OCI-LY3 (cell line): ENCODE results near the gene PTPRN2.

ENCODE experiments used
- H2AFZ ChIP-seq: fragments of 200-600, 300-600 bp; shearing (Covaris generic); 2 replicates; pipeline ENCODE4 v1.6.0; 2014; ENCODE audit warnings: antibody characterized with exemption, low read depth, low read length
- H3K27ac ChIP-seq: fragments of 200-600, 300-600 bp; sonication (generic); 2 replicates; pipeline ENCODE4 v1.5.1; 2014; ENCODE audit warnings: mild to moderate bottlenecking, low read length, moderate library complexity, mixed read lengths
- H3K27me3 ChIP-seq: fragments of 200-600, 300-600 bp; sonication (generic); 2 replicates; pipeline ENCODE4 v1.6.1; 2014; ENCODE audit warnings: low read depth, low read length, mixed read lengths
- H3K36me3 ChIP-seq: fragments of 200-600, 300-600 bp; sonication (generic); replicated peaks from 2 replicates; pipeline ENCODE3; 2014; ENCODE audit warnings: low read depth, low read length, mixed read lengths
- H3K4me1 ChIP-seq: fragments of 300-600, 200-600 bp; sonication (generic); 2 replicates; pipeline ENCODE4 v1.6.1; 2014; ENCODE audit warnings: low read length, mixed read lengths
- H3K4me2 ChIP-seq: fragments of 200-600, 300-600 bp; sonication (generic); 2 replicates; pipeline ENCODE4 v1.6.1; 2014; ENCODE audit warnings: low read length, mixed read lengths
- H3K4me3 ChIP-seq: fragments of 300-600, 200-600 bp; sonication (generic); 2 replicates; pipeline ENCODE4 v1.5.1; 2014; ENCODE audit warnings: antibody characterized with exemption, mild to moderate bottlenecking, low read length, moderate library complexity
- H3K79me2 ChIP-seq: fragments of 300-600, 200-600 bp; shearing (Covaris generic); 2 replicates; pipeline ENCODE4 v1.6.1; 2014; ENCODE audit warnings: mild to moderate bottlenecking, low read length, mixed read lengths
- H3K9ac ChIP-seq: fragments of 300-600, 200-600 bp; shearing (Covaris generic); 2 replicates; pipeline ENCODE4 v1.6.0; 2014; ENCODE audit warnings: mild to moderate bottlenecking, low read length, moderate library complexity
- H3K9me3 ChIP-seq: fragments of 200-600, 300-600 bp; shearing (Covaris generic); 2 replicates; pipeline ENCODE4 v1.6.1; 2014; ENCODE audit warnings: low read length, mixed read lengths; ENCODE audit not compliant: insufficient read depth
- H4K20me1 ChIP-seq: fragments of 200-600, 300-600 bp; sonication (generic); 2 replicates; pipeline ENCODE4 v1.6.1; 2016; ENCODE audit warnings: low read length, mixed read lengths; ENCODE audit not compliant: insufficient read depth
- CTCF ChIP-seq: fragments of 200-600, 300-600 bp; sonication (generic); IDR thresholded peaks from 2 replicates; pipeline ENCODE4 v1.5.1; 2014; ENCODE audit warnings: antibody characterized with exemption, low read length, low read depth
- EZH2phosphoT487 ChIP-seq: fragments of 200-600 bp; shearing (Covaris generic); IDR thresholded peaks from 2 replicates; pipeline ENCODE4 v1.6.1; 2018; ENCODE audit warnings: antibody characterized with exemption, mixed run types, low read depth

The PTPRN2 gene

GRCh38 chr7:158469396-158470051 is 118.1 kb downstream of the PTPRN2 start:
- Histone ChIP-seq H3K4me3 (no peak overlapping the region), H3K79me2 (no peaks in the 10 kb centered on the region), H3K4me2 (no peak overlapping the region), H2AFZ (no peak overlapping the region), H4K20me1 (no peaks in the 10 kb centered on the region), H3K9ac (no peak overlapping the region), H3K36me3 (no peaks in the 10 kb centered on the region), H3K9me3 (no peaks in the 10 kb centered on the region), H3K27ac (no peak overlapping the region), H3K4me1 (no peaks in the 10 kb centered on the region), H3K27me3 (no peaks in the 10 kb centered on the region)
- no peak for TF ChIP-seq CTCF
- no peak for TF ChIP-seq EZH2phosphoT487

DNA sequence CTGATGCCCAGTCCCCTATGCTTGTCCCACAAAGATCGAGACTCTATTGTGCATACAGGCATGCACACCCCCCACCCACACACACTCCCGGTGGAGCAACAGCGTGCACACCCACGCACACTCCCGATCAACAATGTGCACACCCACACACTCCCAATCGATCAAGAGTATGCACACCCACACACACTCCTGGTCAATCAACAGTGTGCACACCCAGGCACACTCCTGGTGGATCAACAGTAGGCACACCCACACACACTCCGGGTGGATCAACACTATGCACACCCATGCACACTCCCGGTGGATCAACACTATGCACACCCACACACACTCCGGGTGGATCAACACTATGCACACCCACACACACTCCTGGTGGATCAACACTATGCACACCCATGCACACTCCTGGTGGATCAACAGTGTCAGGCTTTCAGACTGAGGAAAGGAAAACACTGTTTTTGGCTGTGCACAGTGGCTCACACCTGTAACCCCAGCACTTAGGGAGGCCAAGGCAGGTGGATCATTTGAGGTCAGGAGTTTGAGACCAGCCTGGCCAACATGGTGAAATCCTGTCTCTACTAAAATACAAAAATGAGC is 118.8 kb downstream of the PTPRN2 start:
- no peaks in the 10 kb centered on the region for H3K4me1 ChIP-seq
- no peaks in the 10 kb centered on the region for H3K27me3 ChIP-seq
- H3K79me2 ChIP-seq = no peaks in the 10 kb centered on the region
- H3K9ac ChIP-seq = no peak overlapping the region
- no peaks in the 10 kb centered on the region for H3K36me3 ChIP-seq
- no peak overlapping the region for H2AFZ ChIP-seq
- H4K20me1 ChIP-seq = no peaks in the 10 kb centered on the region
- no peak overlapping the region for H3K27ac ChIP-seq
- no peak overlapping the region for H3K4me2 ChIP-seq
- TF ChIP-seq EZH2phosphoT487 (no peak), CTCF (no peak)
- no peak overlapping the region for H3K4me3 ChIP-seq
- H3K9me3 ChIP-seq = no peaks in the 10 kb centered on the region

DNA sequence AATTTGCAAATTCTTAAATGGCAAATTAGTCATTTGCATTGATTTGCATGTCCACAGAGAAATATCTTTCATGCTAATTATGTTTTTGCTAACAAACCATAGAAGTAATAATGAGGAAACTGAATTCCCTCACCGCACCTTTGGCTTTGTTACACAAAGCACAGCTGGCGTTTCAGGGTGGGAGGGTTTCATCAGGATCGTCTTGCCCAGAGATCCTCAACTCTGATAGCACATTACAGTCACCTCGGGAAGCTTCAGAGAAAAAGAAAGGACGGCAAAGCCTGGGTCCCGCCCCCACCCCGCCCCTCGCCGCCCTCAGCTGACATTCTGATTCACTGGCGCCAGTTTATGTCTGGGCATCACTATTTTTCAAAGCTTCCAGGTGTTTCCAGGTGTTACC is 119.4 kb downstream of the PTPRN2 start:
- Histone ChIP-seq H3K4me1 (no peaks in the 10 kb centered on the region), H3K4me2 (no peak overlapping the region), H3K9me3 (no peaks in the 10 kb centered on the region), H3K9ac (no peak overlapping the region), H4K20me1 (no peaks in the 10 kb centered on the region), H3K36me3 (no peaks in the 10 kb centered on the region), H3K27me3 (no peaks in the 10 kb centered on the region), H2AFZ (no peak overlapping the region), H3K79me2 (no peaks in the 10 kb centered on the region), H3K27ac (no peak overlapping the region), H3K4me3 (no peak overlapping the region)
- TF ChIP-seq CTCF (no peak), EZH2phosphoT487 (no peak)

- no peak overlapping the region for H3K27ac ChIP-seq
Observed at GRCh38 chr7:158467562-158467961, 120.1 kb downstream of the PTPRN2 start.

More at GRCh38 chr7:158467562-158467961, 120.1 kb downstream of the PTPRN2 start:
- Histone ChIP-seq H3K9ac (no peak overlapping the region), H3K9me3 (no peaks in the 10 kb centered on the region), H3K4me2 (no peak overlapping the region), H4K20me1 (no peaks in the 10 kb centered on the region), H2AFZ (no peak overlapping the region), H3K27me3 (no peaks in the 10 kb centered on the region), H3K79me2 (no peaks in the 10 kb centered on the region), H3K36me3 (no peaks in the 10 kb centered on the region), H3K4me3 (no peak overlapping the region), H3K4me1 (no peaks in the 10 kb centered on the region)
- TF ChIP-seq EZH2phosphoT487 (no peak), CTCF (no peak)
